ENCODE results near the gene ARHGEF40.

ARHGEF40 gene

DNA sequence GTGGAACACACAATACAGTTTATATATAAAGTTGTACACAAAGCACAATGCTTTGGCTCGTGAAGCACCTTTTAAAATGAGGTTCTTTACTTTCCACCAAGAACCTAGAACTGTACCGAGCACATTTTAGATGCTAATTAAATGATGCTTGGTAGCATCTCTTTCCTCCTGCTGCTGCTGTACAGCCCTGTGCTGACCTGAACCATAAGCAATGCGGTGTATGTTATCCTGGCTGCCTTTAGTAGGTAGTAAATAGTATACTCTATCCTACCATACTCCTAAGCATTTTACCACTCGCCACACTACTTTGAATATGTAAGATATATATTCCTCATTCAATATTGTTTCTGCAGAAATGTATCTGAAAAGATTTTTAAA is 15.3 kb upstream of the ARHGEF40 start:
- TF ChIP-seq, protein P1, sequence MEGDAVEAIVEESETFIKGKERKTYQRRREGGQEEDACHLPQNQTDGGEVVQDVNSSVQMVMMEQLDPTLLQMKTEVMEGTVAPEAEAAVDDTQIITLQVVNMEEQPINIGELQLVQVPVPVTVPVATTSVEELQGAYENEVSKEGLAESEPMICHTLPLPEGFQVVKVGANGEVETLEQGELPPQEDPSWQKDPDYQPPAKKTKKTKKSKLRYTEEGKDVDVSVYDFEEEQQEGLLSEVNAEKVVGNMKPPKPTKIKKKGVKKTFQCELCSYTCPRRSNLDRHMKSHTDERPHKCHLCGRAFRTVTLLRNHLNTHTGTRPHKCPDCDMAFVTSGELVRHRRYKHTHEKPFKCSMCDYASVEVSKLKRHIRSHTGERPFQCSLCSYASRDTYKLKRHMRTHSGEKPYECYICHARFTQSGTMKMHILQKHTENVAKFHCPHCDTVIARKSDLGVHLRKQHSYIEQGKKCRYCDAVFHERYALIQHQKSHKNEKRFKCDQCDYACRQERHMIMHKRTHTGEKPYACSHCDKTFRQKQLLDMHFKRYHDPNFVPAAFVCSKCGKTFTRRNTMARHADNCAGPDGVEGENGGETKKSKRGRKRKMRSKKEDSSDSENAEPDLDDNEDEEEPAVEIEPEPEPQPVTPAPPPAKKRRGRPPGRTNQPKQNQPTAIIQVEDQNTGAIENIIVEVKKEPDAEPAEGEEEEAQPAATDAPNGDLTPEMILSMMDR (IDR thresholded peaks at IDR 0.05; ENCODE audit: low read depth, low read length): no peak
- Histone ChIP-seq H3K27me3 (ENCODE audit: insufficient read depth, low read depth, severe bottlenecking) (no peaks in the 10 kb centered on the region), H3K9me3 (ENCODE audit: severe bottlenecking) (no peaks in the 10 kb centered on the region), H3K4me3 (ENCODE audit: low read depth, low read length) (no peak overlapping the region), H3K36me3 (no peaks in the 10 kb centered on the region), H3K27ac (no peak overlapping the region)
- no peak for DNase-seq

DNA sequence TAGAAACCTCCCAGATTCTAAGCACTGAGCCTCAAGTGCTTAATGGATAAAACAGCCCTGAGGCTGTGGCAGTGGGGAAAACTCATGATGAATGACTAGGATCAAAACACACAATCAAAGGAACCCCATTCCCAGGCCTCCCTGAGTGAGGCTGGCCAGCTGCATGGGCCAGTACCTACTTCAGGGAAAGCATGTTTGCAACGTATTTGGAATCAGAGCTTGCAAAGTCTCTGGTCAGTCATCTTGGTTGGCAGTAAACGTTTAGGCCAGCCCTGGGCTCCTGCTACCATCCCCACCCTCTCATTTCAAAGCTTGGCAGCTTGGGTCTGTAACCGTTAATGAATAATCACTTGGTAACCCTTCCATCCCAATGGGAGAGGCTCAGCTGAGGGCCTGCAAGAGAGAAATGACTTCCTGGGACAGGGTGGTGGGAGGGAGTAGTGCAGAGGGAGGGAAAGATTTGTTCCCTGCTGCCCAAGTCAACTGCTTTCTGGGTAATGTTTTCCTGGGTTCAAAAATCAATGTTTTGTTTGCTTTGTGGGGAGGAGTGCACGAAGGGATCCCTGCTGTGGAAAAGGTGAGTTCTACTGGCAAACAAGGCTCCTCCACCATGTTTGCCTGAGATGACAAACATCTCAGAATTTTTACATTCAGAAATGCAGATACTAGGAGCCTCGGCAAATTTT is 14.5 kb upstream of the ARHGEF40 start:
- Histone ChIP-seq H3K36me3 (no peaks in the 10 kb centered on the region), H3K4me3 (ENCODE audit: low read depth, low read length) (no peak overlapping the region), H3K27ac (no peak overlapping the region), H3K9me3 (ENCODE audit: severe bottlenecking) (no peaks in the 10 kb centered on the region), H3K27me3 (ENCODE audit: insufficient read depth, low read depth, severe bottlenecking) (no peaks in the 10 kb centered on the region)
- DNase-seq: no peak
- TF ChIP-seq, protein P1 (IDR thresholded peaks at IDR 0.05; ENCODE audit: low read depth, low read length): no peak

DNA sequence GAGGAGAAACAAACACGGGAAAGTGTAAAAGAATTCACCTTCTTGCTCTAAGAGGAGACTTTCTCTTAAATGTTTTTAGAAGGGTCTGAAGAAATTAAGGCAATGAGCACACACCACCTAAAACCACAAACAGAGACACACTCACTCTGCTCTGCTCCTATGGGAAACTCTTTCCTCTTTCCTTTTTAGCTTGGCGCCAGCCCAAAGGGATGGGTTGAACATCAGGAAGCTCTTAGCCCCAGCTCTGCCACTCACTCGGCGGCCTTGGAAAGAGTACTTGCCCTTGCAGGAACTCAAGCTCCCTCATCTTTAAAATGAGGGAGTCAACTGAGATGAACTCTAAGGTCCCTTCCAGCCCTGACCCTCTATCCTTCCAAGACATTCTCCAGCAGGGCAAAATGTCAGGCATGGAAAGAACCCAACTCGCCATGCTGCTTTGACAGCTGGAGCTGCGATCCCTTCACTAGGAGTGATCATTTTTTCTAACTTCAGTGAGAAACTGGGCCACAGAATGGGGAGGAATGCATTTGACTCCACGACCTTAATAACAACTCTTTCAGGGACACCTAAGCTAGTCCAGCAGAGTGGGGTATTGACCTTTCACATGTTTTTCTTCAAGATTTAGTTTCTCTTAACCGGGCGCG is 13.5 kb upstream of the ARHGEF40 start:
- H3K36me3 ChIP-seq: no peaks in the 10 kb centered on the region
- H3K27ac ChIP-seq: no peak overlapping the region
- DNase-seq: no peak
- H3K4me3 ChIP-seq (ENCODE audit: low read depth, low read length): no peak overlapping the region
- TF ChIP-seq, protein P1 (IDR thresholded peaks at IDR 0.05; ENCODE audit: low read depth, low read length): no peak
- no peaks in the 10 kb centered on the region for H3K9me3 ChIP-seq (ENCODE audit: severe bottlenecking)
- no peaks in the 10 kb centered on the region for H3K27me3 ChIP-seq (ENCODE audit: insufficient read depth, low read depth, severe bottlenecking)

DNA sequence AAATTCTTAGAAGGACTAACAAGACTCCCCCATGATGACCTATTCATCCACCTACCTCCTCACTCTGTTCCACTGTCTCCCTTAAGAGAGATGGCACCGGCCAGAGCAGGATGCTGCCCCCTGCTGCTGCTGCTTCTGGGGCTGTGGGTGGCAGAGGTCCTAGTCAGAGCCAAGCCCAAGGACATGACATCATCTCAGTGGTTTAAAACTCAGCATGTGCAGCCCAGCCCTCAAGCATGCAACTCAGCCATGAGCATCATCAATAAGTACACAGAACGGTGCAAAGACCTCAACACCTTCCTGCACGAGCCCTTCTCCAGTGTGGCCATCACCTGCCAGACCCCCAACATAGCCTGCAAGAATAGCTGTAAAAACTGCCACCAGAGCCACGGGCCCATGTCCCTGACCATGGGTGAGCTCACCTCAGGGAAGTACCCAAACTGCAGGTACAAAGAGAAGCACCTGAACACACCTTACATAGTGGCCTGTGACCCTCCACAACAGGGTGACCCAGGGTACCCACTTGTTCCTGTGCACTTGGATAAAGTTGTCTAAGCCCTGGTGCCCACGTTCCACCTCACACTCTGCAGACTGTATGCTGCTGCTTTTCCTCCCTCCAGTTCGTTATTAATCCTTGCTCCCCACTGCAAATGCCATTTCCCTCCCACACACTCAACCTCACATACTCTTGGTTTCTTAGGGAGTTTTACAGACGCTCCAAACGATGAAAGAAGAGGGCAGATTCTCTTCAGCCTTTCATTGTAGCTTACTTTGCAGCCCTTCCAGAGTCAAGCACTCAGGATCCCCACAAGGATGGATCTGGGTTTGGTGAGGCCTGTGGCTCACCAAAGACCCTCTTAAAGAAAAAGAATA is 12.1 kb upstream of the ARHGEF40 start, which contains the start of gene RNASE8:
RNASE8 (plus strand) TSS at position 20 of the 873 bp plus-strand sequence; CDS start at position 91, 71 bp downstream.
- H3K9me3 ChIP-seq (ENCODE audit: severe bottlenecking): no peaks in the 10 kb centered on the region
- TF ChIP-seq, protein P1 (IDR thresholded peaks at IDR 0.05; ENCODE audit: low read depth, low read length): no peak
- H3K4me3 ChIP-seq (ENCODE audit: low read depth, low read length): no peak within 1 kb of the TSS
- no peaks in the 10 kb centered on the region for H3K36me3 ChIP-seq
- no peaks in the 10 kb centered on the region for H3K27me3 ChIP-seq (ENCODE audit: insufficient read depth, low read depth, severe bottlenecking)
- DNase-seq: no peak
- no peak within 1 kb of the TSS for H3K27ac ChIP-seq

DNA sequence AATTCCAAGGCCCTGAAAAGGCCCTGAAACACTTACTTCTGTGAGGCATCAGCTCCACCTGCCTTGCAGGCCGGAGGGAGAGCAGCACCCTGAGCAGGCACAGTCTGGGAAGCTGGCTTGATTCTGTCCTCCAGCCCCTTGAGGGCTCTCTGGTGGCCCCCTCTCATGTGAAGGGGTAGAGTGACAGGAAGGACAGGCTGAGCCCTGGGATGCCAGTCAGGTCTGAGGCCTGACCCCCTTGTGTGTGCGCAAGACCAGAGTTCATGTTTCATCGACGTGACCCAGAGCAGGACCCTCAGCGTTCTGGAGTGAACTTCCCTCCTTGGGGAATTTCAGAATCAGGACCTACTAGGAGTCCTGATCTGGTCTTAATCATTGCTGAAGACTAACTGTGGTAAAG is 11.2 kb upstream of the ARHGEF40 start:
- Histone ChIP-seq H3K27ac (no peak overlapping the region), H3K27me3 (ENCODE audit: insufficient read depth, low read depth, severe bottlenecking) (no peaks in the 10 kb centered on the region)
- TF ChIP-seq, protein P1 (IDR thresholded peaks at IDR 0.05; ENCODE audit: low read depth, low read length): no peak

More for the DNA sequence above, 11.2 kb upstream of the ARHGEF40 start:
- Histone ChIP-seq H3K9me3 (ENCODE audit: severe bottlenecking) (no peaks in the 10 kb centered on the region), H3K4me3 (ENCODE audit: low read depth, low read length) (no peak overlapping the region), H3K36me3 (no peaks in the 10 kb centered on the region)
- DNase-seq: no peak

All from WERI-Rb-1 (cell line).